IPS DF 6.9 (cell line): ENCODE measurements around the gene HSPA1B.
A peak's percentile ranks its signal among the peaks of the same experiment; 100 is the strongest.
"Not testable (repeated sequence)": the region's sequence is repeated elsewhere in the genome, so short reads cannot be mapped to it uniquely, and the experiment has no call there.

ENCODE experiments used
- DNase-seq: peaks from one replicate; pipeline ENCODE4 v3.0.0-alpha.2; 2013; ENCODE audit warnings: low read depth, low spot score
- H3K27ac ChIP-seq: one replicate; pipeline ENCODE4 v1.5.1; 2013; ENCODE audit warnings: low read length, control low read depth
- H3K27me3 ChIP-seq: 2 replicates; pipeline ENCODE4 v1.6.1; 2013; ENCODE audit warnings: mild to moderate bottlenecking, low read length; ENCODE audit not compliant: control insufficient read depth, insufficient read depth
- H3K36me3 ChIP-seq: 2 replicates; pipeline ENCODE4 v1.6.1; 2013; ENCODE audit warnings: low read length; ENCODE audit not compliant: control insufficient read depth, insufficient read depth
- H3K4me1 ChIP-seq: 2 replicates; pipeline ENCODE4 v1.6.1; 2013; ENCODE audit warnings: low read length; ENCODE audit not compliant: control insufficient read depth, insufficient read depth
- H3K4me3 ChIP-seq: 2 replicates; pipeline ENCODE4 v1.5.1; 2013; ENCODE audit warnings: mild to moderate bottlenecking, low read length
- H3K9me3 ChIP-seq: 2 replicates; pipeline ENCODE4 v1.6.1; 2013; ENCODE audit warnings: low read length, inconsistent platforms; ENCODE audit not compliant: control insufficient read depth, insufficient read depth
- WGBS: extraction: QIAGEN DNeasy Blood & Tissue Kit; methylation state at CpG from one replicate; pipeline ENCODE4 v1.1.7; 2013; ENCODE audit warnings: mixed read lengths, missing lambda C conversion rate; ENCODE audit not compliant: insufficient read length, insufficient coverage; 5-methylcytosine and 5-hydroxymethylcytosine counted together

HSPA1B gene

GRCh38 chr6:31785475-31785874, 42.1 kb upstream of the HSPA1B start:
- H3K27ac ChIP-seq, result no peak overlapping the region
- H3K4me1 ChIP-seq, result no peaks in the 10 kb centered on the region
- WGBS, result no CpG with 5 or more reads among the region's 11 CpGs
- no peaks in the 10 kb centered on the region for H3K9me3 ChIP-seq
- no peaks in the 10 kb centered on the region for H3K27me3 ChIP-seq
- no peak overlapping the region for H3K4me3 ChIP-seq
- DNase-seq, result no peak
- H3K36me3 ChIP-seq, result peaks cover 38% of the 10 kb centered on the region

GRCh38 chr6:31791324-31792089, 36.0 kb upstream of the HSPA1B start:
- Histone ChIP-seq H3K9me3 (no peaks in the 10 kb centered on the region), H3K36me3 (peaks cover 12% of the 10 kb centered on the region), H3K4me3 (no peak overlapping the region), H3K4me1 (peaks cover 1% of the 10 kb centered on the region; the same call in 1 of the 2 replicates), H3K27me3 (no peaks in the 10 kb centered on the region), H3K27ac (no peak overlapping the region)
- DNase-seq, result no peak
- no CpG with 5 or more reads among the region's 12 CpGs for WGBS

GRCh38 chr6:31792090-31792374, 35.5 kb upstream of the HSPA1B start:
- Histone ChIP-seq H3K36me3 (peaks cover 12% of the 10 kb centered on the region), H3K27ac (no peak overlapping the region), H3K4me3 (no peak overlapping the region), H3K9me3 (no peaks in the 10 kb centered on the region), H3K27me3 (no peaks in the 10 kb centered on the region), H3K4me1 (peaks cover 1% of the 10 kb centered on the region; the same call in 1 of the 2 replicates)
- WGBS, result no CpG with 5 or more reads among the region's 3 CpGs
- DNase-seq, result no peak

- no peak for DNase-seq
- H3K4me1 ChIP-seq, result peaks cover 1% of the 10 kb centered on the region; the same call in 1 of the 2 replicates
- WGBS, result no CpG with 5 or more reads among the region's 12 CpGs
- H3K9me3 ChIP-seq, result no peaks in the 10 kb centered on the region
- peaks cover 18% of the 10 kb centered on the region for H3K36me3 ChIP-seq
- no peak overlapping the region for H3K27ac ChIP-seq
- no peak overlapping the region for H3K4me3 ChIP-seq
- no peaks in the 10 kb centered on the region for H3K27me3 ChIP-seq
These were observed 34.8 kb upstream of the HSPA1B start for GRCh38 chr6:31792761-31793171.

GRCh38 chr6:31793927-31794245, 33.7 kb upstream of the HSPA1B start:
- H3K36me3 ChIP-seq, result peaks cover 18% of the 10 kb centered on the region
- H3K27me3 ChIP-seq, H3K27ac ChIP-seq, DNase-seq, H3K9me3 ChIP-seq, H3K4me1 ChIP-seq, H3K4me3 ChIP-seq: not testable (repeated sequence)
- no CpG with 5 or more reads among the region's 6 CpGs for WGBS

- H3K4me3 ChIP-seq, result peak overlapping the region; percentile 80
- H3K27ac ChIP-seq, result no peak overlapping the region
- no peaks in the 10 kb centered on the region for H3K27me3 ChIP-seq
- WGBS, result no CpG with 5 or more reads among the region's 7 CpGs
- peaks cover 1% of the 10 kb centered on the region; the same call in 1 of the 2 replicates for H3K4me1 ChIP-seq
- H3K36me3 ChIP-seq, result peaks cover 16% of the 10 kb centered on the region
- DNase-seq, result no peak
- no peaks in the 10 kb centered on the region for H3K9me3 ChIP-seq
These were observed 33.2 kb upstream of the HSPA1B start for GRCh38 chr6:31794294-31794865.

GRCh38 chr6:31794866-31795615, 32.5 kb upstream of the HSPA1B start:
- H3K36me3 ChIP-seq, result peaks cover 15% of the 10 kb centered on the region

GRCh38 chr6:31795616-31796298, 31.8 kb upstream of the HSPA1B start, which contains the start of gene VARS1:
Gene VARS1, minus strand, starts transcription at chr6:31795752. Its CDS starts 535 bp downstream, at chr6:31795217.
- Histone ChIP-seq H3K4me1 (peaks cover 1% of the 10 kb centered on the region; the same call in 1 of the 2 replicates), H3K27me3 (no peaks in the 10 kb centered on the region), H3K36me3 (peaks cover 15% of the 10 kb centered on the region), H3K9me3 (no peaks in the 10 kb centered on the region), H3K27ac (no peak within 1 kb of the TSS), H3K4me3 (peak within 1 kb of the TSS; percentile 80)
- DNase-seq, result no peak
- no CpG with 5 or more reads among the region's 75 CpGs for WGBS

More at GRCh38 chr6:31794866-31795615, 32.5 kb upstream of the HSPA1B start:
- DNase-seq, result no peak
- Histone ChIP-seq H3K4me1 (peaks cover 1% of the 10 kb centered on the region; the same call in 1 of the 2 replicates), H3K27ac (no peak overlapping the region), H3K27me3 (no peaks in the 10 kb centered on the region), H3K9me3 (no peaks in the 10 kb centered on the region), H3K4me3 (peak overlapping the region; percentile 80)
- no CpG with 5 or more reads among the region's 44 CpGs for WGBS

- no peak for DNase-seq
- Histone ChIP-seq H3K36me3 (peaks cover 11% of the 10 kb centered on the region), H3K27ac (no peak overlapping the region), H3K4me1 (peaks cover 1% of the 10 kb centered on the region; the same call in 1 of the 2 replicates), H3K27me3 (no peaks in the 10 kb centered on the region), H3K9me3 (no peaks in the 10 kb centered on the region), H3K4me3 (no peak overlapping the region)
- no CpG with 5 or more reads among the region's 2 CpGs for WGBS
These were observed 30.5 kb upstream of the HSPA1B start for GRCh38 chr6:31796993-31797385.

- peaks cover 1% of the 10 kb centered on the region; the same call in 1 of the 2 replicates for H3K4me1 ChIP-seq
- no peaks in the 10 kb centered on the region for H3K27me3 ChIP-seq
- no peaks in the 10 kb centered on the region for H3K9me3 ChIP-seq
- WGBS, result no CpG with 5 or more reads among the region's 5 CpGs
- H3K27ac ChIP-seq, result no peak overlapping the region
- no peak for DNase-seq
- no peak overlapping the region for H3K4me3 ChIP-seq
- H3K36me3 ChIP-seq, result peaks cover 11% of the 10 kb centered on the region
These were observed 29.9 kb upstream of the HSPA1B start for GRCh38 chr6:31797588-31797987.
